Stimulated activated CD4-positive, alpha-beta T cell treated with anti-CD3 and anti-CD28 coated beads, Interleukin-4, amount 100 ng/mL, for 48 hours (primary cell): ENCODE measurements around the gene KCTD11.

Source experiments
- DNase-seq, 2 donors: peaks; one replicate each; pipeline ENCODE4 v3.0.0-alpha.2; 2020; ENCODE audit warnings: low read depth in 2 of 2

The KCTD11 gene

DNA sequence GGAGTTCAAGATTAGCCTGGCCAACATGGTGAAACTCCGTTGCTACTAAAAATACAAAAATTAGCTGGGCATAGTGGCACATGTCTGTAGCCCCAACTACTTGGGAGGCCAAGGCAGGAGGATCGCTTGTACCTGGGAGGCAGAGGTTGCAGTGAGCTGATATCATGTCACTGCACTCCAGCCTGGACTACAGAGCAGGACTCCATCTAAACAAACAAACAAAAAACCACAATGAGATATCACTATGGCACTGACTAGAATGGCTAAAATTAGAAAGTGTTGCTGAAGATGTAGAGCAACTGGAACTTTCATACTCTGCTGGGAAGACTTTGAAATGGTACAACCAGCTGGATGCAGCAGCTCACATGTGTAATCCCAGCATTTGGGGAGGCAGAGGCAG lies 22.4 kb downstream of the KCTD11 start:
- no peak for DNase-seq

DNA sequence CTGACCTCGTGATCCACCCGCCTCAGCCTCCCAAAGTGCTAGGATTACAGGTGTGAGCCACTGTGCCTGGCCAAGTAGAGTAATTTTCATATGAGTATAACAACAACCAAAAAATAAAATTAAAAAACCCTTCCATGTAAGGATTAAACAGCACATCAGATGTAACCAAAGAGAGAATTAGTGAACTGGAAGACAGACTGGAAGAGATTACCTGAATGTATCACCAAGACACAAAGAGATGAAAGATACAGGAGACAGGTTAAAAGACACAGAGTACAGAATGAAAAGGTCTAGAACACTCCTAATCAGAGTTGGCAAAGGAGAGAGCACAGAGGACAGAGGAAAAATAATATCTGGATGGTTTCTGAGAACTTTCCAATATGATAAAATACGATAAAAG lies 27.2 kb downstream of the KCTD11 start:
- DNase-seq: no peak

DNA sequence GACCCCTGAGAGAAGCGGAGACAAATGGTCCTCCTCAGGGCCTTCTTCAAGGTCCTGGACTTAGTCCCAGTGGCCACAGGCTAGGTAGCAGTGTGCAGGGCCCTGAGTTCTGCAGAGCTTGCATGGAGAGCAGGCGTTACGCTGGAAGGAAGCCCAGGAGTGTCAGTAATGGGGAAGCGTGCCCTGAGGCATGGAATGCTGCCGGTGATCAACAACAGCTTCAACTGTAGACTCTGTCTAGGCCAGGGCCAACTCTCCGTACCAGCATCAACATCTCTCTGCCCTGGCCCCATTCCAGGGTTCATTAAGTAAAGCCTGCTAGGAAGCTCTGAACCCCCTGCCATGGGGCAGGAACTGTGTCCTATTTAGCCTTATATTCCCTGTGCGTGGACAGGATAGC lies 28.4 kb downstream of the KCTD11 start:
- no peak for DNase-seq

DNA sequence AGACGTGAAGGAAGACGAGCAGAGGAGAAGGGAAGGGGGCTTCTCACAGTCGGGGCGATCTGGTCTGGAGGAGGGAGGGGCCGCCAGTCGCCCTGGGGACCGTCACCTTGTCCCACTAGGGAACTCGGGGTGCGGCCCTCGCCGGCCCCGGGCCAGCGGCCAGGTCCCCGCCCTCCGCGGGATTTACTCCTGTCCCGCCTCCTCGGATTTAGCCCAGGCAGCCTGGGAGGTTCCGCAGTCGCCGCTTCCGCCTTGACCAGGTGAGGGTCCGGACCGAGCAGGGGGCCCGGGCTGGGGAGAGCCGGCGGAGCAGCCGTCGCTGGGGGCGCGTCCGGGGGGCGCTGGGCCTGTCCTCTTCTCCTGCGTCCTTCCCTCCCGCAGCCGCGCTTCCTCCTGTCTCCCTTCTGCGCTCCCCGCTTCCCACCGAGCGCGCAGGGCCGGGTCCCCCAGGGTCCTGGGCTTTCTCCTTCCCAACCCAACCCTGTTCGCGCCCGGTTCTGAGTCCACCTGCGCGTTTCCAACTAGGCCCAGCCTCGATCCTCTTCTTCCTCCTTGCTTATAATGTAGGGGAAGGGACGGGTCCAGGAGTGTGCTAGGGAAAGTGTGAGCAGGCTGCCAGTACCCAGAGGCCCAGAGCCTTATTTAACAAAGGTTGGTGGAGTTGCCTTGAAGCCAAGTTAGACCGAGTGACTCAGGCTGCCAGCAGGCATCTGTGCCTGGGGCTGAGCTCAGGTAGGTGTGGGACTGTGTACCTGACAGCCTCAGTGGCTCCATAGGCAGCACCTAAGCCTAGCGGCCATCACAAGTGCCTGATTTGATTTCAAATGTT lies 29.1 kb downstream of the KCTD11 start, which contains the start of gene TNK1:
Gene TNK1 (plus strand): TSS at position 235 of the 829 bp plus-strand sequence. CDS start 1,838 bp downstream, outside the sequence.
- no peak for DNase-seq

DNA sequence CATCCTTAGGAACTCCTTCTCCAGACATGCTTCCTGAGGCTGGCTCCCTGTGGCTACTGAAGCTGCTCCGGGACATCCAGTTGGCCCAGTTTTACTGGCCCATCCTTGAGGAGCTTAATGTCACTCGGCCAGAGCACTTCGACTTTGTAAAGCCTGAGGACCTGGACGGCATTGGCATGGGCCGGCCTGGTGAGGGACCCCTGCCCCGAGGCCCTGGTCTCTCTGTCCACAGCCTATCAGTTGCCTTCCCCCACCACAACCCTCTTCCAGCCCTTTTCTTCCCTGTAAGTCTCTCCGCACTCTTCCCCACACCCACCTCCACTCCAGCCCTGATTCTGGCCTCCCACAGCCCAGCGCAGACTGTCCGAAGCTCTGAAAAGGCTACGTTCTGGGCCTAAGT lies 30.9 kb downstream of the KCTD11 start:
- DNase-seq: no peak

DNA sequence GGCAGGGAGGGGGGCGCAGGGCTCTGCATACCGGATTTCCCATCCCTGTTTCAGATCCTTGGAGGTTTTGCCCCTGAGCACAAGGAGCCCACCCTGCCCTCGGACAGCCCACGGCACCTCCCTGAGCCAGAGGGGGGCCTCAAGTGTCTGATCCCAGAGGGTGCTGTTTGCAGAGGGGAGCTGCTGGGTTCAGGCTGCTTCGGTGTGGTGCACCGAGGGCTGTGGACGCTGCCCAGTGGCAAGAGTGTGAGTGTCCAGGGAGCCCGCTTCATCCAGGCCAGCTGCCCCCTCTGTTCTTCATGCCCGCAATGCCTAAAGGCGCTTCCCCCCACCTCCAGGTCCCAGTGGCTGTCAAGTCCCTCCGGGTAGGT lies 31.4 kb downstream of the KCTD11 start:
- DNase-seq: no peak

DNA sequence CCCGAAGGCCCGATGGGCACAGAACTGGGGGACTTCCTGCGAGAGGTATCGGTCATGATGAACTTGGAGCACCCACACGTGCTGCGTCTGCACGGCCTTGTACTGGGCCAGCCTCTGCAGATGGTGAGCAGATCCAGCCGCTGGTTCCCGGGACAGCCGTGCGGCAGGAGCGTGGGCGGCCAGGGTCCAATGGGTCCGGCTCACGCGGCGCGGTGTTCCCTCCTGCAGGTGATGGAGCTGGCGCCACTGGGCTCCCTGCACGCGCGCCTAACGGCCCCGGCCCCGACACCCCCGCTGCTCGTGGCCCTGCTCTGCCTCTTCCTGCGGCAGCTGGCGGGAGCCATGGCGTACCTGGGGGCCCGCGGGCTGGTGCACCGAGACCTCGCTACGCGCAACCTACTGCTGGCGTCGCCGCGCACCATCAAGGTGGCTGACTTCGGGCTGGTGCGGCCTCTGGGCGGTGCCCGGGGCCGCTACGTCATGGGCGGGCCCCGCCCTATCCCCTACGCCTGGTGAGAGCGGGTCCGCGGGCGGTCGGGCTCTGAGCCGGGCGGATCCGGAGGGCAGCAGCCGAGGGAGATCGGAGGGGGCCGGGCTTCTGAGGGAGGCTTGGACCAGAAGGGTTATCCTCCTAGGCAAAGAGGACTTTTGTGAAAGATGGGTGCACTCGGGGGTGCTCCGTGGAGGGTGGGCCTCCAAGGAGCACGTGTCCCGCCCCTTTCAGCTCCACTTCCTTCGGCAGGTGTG lies 32.0 kb downstream of the KCTD11 start:
- DNase-seq: peak; percentile 54 to 70

DNA sequence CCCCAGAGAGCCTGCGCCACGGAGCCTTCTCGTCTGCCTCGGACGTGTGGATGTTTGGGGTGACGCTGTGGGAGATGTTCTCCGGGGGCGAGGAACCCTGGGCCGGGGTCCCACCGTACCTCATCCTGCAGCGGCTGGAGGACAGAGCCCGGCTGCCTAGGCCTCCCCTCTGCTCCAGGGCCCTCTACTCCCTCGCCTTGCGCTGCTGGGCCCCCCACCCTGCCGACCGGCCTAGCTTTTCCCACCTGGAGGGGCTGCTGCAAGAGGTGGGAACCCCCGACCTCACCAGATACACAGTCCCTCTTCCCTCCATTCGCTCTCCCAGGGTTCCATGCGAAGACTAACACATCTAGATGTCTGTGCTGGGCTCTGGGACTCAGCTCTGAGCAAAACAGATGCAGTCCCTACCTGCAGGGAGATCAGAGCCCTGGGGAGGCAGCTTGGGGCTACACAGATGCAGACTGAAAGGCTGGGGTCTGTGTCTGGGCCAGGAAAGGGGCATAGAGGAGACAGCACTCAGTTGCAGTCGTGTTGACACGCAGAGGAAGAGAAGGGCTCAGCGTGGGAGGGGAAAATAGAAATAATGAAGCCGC lies 32.6 kb downstream of the KCTD11 start:
- DNase-seq: no peak

DNA sequence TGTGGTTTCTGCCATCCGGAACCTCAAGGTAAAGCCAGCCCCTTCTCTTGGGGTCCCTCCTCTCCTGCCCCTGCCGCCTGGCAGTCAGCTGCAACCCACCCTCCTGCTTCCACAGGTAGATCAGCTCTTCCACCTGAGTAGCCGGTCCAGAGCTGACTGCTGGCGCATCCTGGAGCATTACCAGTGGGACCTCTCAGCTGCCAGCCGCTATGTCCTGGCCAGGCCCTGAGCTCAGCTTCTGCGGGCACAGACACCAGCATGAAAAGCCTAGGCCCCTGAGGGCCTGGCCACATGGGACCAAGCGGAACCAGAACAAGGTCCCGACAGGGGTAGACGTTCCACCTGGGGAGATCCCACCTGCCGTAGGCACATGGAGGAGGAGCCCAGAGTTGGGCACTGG lies 36.9 kb downstream of the KCTD11 start:
- no peak for DNase-seq

DNA sequence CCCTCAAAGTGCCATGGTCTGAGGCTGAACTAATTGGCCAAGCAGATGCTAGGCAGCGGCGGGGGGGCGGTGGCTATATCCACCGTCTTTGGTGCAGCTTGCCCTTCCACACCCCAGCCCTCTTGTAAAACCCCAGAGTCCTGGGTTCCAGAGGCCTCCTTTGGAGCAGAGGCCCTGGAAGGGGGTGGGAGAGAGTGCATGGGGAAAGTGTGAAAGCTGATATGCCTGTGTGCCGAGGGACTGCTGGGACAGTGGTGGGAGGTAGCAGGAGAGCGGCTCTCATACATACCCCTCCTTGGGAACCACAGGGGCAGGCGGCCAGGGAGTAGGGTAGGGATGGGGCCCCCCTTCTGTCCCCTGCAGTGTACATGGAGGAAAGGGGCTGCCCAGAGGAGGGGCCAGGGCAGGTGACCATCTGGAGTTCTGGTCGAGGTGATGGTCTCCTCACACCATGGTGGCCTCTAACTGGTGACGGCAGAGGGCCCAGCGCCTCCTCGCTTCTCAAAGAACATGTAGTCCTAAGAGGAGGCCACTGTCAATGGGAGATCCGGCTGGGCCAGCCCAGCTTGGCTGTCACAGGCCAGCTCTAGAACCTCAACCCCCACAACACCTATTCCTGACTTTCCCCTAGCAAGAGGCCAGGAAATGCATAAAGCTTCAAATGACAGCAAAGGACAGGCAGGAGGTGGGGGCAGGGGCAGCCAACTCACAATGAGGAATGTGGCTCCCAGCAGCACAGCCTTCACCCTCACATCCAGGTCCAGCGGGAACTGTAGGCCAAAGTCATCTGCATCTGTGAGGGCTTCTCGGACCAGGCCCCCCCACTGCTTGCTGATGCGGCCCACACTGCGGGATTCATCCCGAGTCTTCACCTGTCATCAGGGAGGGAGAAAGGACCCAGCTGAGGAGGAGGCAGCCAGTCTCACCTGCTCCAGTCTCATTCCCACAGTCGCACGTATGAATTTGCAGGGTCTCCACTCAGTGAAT lies 38.3 kb downstream of the KCTD11 start:
- DNase-seq: no peak

DNA sequence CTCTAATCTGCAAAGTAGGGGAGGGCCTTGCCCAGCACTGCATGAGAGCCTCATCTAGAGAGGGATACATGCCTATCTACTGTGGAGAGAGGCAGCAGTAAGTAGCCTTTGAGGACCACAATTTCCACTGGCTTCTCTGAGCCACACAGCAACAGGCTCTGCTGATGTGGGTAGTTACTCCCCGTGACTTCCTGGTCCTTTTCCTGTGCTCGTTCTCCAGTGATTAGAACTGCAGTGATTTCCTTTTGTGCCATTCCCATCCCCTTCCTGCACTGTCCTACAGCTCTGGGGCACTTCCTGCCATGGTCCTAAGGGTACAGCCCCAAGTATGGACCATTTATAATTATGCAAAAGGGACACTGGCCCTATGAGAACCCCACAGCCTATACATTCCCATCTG lies 39.3 kb downstream of the KCTD11 start:
- no peak for DNase-seq

DNA sequence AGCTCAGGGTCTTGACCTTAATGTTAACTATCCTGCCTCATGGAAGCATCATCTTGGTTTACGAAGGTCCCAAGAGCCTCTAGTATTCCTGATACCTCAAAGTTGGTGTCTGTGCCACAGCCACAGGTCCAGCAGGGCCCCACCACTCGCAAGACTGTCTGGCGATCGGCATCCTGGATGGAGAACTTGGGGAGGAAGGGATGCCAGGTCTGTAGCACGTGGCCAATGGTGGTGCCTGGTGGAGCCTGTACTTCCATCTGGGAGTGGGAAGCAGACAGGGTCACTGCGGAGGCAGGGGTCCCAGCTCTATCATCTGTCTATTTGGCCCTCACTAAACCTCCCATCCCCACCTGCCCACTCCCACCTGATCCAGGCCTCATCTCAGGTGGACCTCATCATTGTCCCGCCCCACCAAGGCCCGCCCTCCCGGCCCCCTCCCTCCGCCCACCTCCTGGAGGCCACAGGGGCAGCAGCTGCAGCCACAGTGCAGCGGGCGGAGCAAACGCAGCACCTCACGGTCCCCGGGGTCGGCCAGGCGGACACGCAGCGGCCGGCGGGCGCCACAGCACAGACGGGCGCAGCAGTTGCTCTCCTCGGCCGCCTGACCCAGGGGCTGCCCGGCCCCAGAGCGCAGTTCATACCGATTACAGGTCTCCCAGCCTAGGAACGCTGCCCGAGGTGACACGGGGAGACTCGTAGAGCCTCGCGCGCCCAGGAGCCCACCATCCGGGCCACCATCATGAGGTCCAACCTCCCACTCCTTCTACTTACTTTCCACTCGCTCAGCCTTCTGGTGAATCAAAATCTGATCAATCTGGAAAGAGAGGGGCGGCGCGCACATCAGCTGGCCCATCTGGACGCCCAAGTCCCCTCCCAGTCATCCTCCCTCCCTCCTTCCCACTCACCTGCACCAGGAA lies 41.0 kb downstream of the KCTD11 start:
- no peak for DNase-seq

DNA sequence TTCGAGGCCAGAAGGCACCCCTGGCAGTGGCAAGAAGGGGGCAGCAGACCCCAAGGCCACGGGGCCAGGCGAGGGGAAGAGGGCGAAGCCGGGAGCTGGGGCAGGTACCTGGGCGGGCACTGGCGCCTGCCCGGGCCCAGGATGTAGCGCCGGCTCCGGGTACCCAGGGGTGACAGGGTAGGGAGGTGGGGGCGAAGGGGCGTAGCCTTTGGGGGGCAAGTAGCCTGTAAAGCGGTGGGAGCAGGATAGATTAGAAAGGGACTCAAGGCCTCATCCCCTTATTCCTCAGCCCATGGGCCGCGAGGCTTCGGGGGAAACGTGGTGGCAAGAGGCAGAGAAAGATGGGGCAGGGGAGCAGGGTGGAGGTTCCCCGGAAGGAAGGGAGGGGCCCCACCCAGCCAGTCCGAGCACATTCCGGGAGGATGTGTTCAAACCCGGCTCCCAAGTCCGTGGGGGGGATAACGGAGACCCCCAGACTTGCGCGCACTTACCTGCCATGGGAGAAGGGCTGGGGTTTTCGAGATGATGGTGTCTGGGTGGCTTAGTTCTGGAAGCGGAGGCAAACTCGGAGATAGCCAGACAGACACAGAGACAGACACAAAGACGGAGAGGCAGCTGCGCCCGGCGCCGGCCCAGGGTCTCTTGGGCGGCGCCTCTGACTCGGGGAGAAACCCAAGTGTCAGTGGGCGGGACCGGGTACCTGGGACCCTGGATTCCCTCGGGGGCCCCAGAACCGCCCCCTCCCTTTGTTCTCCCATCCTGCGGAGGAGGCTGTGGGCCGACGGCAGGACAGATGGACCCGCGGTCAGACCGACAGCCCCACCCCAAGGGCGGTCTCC lies 41.9 kb downstream of the KCTD11 start:
- peak in 1 of 2 donors; percentile 27 for DNase-seq

DNA sequence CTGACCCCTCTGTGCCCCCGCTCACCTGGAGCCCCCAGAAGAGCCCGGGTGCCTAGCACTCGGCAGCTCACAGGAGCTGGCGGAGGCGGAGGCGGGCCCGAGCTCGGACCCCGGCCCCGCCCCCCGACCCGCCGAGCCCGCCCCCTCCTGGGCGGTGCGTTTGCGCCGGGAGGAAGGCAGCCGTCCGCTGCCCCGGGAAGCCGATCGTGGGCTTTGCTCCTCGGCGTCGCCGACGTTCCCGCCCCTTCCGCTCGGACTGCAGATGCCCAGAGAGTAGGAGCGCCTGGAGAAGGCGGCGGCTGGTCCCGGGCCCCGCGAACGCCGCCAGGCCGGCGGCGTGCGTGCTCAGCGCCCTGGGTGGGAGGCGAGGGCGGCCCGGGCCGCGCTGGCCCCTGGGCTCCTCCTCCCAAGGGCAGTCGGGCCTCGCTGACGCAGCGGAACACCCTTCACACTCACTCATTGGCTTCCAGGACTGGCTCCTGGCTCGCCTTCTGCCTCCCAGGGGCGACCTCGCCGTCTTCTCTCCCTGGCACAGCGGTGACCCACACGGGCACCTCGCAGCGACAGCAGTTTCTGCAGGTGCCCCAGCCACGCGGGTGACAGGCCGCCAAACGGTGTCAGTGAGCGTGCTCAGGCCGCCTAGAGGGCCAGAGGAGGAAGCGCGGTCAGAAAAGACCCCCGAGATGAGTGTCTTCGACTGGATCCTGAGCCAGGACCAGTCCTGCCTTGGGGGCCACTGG lies 42.7 kb downstream of the KCTD11 start, which contains the start of gene PLSCR3:
Gene PLSCR3 (minus strand): TSS at position 74 of the 740 bp plus-strand sequence. CDS start 415 bp downstream, outside the sequence.
- peak; percentile 80 to 83 for DNase-seq

DNA sequence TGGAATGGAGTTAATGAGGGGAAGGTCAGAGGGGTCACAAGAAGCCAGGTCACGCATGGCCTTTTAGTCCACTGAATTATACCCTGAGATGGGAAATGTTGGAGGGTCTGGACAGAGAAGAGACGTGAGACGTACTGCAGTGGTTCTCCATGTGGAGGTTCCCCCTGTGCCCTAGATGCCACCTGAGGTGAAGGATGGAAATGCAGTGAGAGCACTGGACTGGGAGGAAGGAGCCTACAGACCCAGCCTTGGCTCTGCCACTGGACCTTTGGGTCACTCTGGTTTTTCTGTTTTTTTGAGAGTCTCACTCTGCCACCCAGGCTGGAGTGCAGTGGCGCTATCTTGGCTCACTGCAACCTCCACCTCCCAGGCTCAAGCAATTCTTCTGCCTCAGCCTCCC lies 44.2 kb downstream of the KCTD11 start:
- DNase-seq: no peak

DNA sequence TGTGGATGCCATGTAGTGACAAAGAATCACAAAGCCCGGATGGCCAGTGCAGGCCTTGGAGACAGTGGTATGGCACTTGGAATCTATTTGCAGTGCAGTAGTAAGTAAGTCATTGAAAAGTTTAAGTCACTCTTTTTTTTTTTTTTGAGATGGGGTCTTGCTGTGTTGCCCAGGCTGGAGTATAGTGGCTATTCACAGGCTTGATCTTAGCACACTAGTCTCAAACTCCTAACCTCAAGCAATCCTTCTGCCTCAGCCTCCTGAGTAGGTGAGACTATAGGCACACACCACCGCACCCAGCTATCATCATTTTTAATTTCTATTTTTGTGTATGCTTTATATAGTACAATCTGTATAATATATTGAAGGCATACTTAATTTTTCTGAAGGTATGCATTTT lies 46.6 kb downstream of the KCTD11 start:
- no peak for DNase-seq

DNA sequence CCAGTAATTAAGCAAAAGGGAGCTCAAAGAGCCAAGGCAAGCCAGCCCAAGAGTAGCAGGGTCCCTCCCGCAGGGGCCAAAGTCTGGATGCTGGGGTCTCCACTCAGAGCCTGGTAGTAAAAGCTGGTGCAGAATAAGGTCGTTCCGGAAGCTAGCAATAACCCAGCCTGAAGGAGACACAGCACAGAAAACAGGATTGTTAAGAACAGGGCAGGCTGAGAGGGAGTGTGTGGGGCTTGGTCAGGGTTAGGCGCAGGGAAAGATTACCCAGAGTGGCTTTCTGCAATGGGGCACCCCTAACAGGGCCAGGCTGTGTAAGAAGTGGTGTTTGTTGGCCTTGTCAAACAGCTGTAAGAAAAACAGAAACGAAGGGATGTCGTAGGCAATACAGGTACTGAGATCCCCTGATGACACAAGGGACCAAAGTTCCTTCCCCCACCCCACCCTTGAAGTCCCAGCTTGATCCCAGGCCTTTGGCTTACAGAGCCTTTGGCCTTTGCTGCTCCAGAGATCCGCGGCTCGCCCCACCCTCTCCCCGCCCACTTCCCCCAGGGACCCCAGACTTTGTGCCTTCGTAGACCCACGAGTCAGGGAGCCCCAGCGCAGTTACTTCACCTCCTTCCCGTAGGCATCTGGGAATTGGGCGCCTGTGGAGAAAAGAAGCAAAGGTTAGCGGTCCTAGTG lies 51.2 kb downstream of the KCTD11 start:
- DNase-seq: no peak

DNA sequence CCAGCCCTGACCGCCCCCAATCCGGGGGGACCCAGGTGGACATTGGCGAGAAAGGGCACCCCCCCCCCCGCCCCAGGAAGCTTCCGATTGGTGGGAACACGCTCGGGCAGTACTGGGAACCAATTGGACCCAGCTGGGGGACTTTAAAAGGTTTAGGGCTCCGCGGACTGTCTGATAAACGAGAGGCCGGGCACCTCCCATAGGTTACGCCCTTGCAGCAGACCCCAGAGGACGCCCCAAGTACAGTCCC lies 51.7 kb downstream of the KCTD11 start:
- no peak for DNase-seq
